ENCODE data around the gene GTPBP10.

The GTPBP10 gene

GRCh38 chr7:90383861-90384260, 37.3 kb downstream of the GTPBP10 start:
- no peak for DNase-seq

GRCh38 chr7:90384433-90384832, 37.9 kb downstream of the GTPBP10 start:
- DNase-seq = no peak

GRCh38 chr7:90387470-90388240, 41.1 kb downstream of the GTPBP10 start:
- no peak for DNase-seq

- DNase-seq = no peak
Measured at GRCh38 chr7:90390926-90391325, 44.4 kb downstream of the GTPBP10 start.

- DNase-seq = no peak
Measured at GRCh38 chr7:90391488-90391887, 45.0 kb downstream of the GTPBP10 start.

- no peak for DNase-seq
Measured at GRCh38 chr7:90396420-90396819, 49.9 kb downstream of the GTPBP10 start.

GRCh38 chr7:90401989-90402388, 55.5 kb downstream of the GTPBP10 start:
- no peak for DNase-seq

- DNase-seq = no peak
Measured at GRCh38 chr7:90402785-90403173, 56.3 kb downstream of the GTPBP10 start.

GRCh38 chr7:90403174-90404113, 56.9 kb downstream of the GTPBP10 start, which contains the start of gene CLDN12:
CLDN12 (plus strand) TSS chr7:90403461; CDS start chr7:90412677, 9,216 bp downstream.
- peak; percentile 83 for DNase-seq

- no peak for DNase-seq
Measured at GRCh38 chr7:90404777-90405176, 58.3 kb downstream of the GTPBP10 start.

- DNase-seq = no peak
Measured at GRCh38 chr7:90407484-90407821, 60.9 kb downstream of the GTPBP10 start.

GRCh38 chr7:90408142-90408541, 61.6 kb downstream of the GTPBP10 start:
- no peak for DNase-seq

- DNase-seq = no peak
Measured at GRCh38 chr7:90409667-90410066, 63.2 kb downstream of the GTPBP10 start.

GRCh38 chr7:90411510-90411909, 65.0 kb downstream of the GTPBP10 start:
- no peak for DNase-seq

- no peak for DNase-seq
Measured at GRCh38 chr7:90412458-90413184, 66.1 kb downstream of the GTPBP10 start.

GRCh38 chr7:90413185-90413528, 66.6 kb downstream of the GTPBP10 start:
- DNase-seq = no peak

- no peak for DNase-seq
Measured at GRCh38 chr7:90421651-90422050, 75.1 kb downstream of the GTPBP10 start.

GRCh38 chr7:90424720-90425119, 78.2 kb downstream of the GTPBP10 start:
- DNase-seq = no peak

GRCh38 chr7:90425376-90425775, 78.9 kb downstream of the GTPBP10 start:
- DNase-seq = no peak

GRCh38 chr7:90430614-90431460, 84.3 kb downstream of the GTPBP10 start:
- no peak for DNase-seq

GRCh38 chr7:90432752-90433151, 86.2 kb downstream of the GTPBP10 start:
- no peak for DNase-seq

GRCh38 chr7:90433221-90433620, 86.7 kb downstream of the GTPBP10 start:
- DNase-seq = no peak

Data from NCI-H1436 (cell line).